NCI-H345 treated with DMSO at 0.1 percent for 48 hours (cell line): ENCODE data around the gene BOLL.
"Not testable (repeated sequence)": the region's sequence is repeated elsewhere in the genome, so short reads cannot be mapped to it uniquely, and the experiment has no call there.

Source experiments
- DNase-seq: peaks from one replicate; lab custom pipeline; 2025; ENCODE audit not compliant: unreplicated experiment; lab: John Stamatoyannopoulos, UW

Gene BOLL

DNA sequence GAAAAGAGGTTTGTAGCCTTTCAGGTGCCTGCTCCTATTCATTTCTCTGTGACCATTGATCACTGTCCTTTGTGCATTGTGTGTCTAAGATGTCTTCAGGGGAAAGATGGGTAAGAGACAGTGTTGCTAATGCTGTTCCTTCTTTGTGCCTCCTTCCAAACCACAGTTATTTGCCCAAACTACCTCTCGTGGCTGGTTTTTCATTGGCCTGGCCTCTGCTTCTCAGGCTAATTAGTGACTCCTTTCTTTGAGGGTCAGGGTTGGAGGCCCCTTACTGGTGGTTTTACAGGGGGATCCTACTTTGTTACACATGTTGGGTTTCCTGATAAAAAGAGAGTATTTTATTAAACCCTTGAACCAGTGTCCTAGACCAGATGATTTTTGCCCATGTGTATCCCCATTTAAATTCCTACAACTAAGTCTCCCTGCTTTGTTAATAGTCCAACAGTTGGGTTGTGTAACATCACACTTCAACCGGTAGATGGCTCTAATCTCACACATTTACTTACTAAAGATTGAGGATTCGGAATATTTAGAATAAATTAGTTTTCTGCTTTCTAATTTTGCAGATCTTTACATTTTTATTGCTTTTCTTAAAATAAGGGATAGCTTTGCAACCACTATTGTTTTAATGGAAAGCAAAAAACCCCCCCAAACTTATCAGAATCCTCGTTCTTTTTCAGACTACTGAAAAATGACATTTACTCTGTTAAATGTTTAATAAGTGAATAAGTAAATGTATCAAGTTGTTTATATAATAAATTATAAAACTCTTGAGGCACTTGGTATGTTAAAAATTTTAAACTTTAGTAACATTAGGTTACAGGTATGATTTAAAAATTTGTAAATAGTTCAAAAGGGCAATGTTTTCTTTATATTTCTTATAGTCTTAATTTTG, 77.6 kb downstream of the BOLL start:
- DNase-seq: peak; percentile 5

DNA sequence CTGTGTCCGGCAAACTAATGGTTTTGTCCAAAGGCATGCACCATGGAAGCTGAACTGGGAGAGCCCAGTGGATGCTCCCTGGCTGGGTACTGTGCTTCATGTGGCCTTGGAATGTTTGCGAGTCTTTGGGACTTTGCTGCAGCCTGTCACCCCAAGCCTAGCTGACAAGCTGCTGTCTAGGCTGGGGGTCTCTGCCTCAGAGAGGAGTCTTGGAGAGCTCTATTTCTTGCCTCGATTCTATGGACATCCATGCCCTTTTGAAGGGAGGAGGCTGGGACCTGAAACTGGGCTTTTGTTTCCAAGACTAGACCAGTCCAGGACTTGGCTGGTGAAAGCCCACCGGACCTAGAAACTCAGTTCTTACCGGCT, 78.3 kb downstream of the BOLL start:
- DNase-seq: no peak

DNA sequence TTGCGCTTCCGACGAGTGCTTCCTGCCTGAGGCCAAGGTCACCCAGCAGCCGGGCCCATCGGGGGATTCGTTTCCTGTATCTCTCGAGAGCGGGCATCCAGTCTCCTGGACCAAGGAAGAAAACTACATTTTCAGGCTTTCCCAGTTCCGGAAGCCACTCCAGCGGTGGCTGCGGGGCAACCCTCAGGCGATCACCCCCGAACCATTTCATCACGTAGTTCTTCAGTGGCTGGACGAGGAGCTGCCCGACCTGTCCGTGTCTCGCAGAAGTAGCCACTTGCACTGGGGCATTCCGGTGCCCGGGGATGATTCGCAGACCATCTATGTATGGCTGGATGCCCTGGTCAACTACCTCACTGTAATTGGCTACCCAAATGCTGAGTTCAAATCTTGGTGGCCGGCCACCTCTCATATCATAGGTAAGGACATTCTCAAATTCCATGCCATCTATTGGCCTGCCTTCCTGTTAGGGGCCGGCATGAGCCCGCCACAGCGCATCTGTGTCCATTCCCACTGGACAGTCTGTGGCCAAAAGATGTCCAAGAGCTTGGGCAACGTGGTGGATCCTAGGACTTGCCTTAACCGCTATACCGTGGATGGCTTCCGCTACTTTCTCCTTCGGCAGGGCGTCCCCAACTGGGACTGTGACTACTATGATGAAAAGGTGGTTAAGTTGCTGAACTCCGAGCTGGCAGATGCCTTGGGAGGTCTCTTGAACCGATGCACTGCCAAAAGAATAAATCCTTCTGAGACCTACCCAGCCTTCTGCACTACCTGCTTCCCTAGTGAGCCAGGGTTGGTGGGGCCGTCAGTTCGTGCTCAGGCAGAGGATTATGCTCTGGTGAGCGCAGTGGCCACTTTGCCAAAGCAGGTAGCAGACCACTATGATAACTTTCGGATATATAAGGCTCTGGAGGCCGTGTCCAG, 78.9 kb downstream of the BOLL start:
- peak; percentile 6 for DNase-seq

DNA sequence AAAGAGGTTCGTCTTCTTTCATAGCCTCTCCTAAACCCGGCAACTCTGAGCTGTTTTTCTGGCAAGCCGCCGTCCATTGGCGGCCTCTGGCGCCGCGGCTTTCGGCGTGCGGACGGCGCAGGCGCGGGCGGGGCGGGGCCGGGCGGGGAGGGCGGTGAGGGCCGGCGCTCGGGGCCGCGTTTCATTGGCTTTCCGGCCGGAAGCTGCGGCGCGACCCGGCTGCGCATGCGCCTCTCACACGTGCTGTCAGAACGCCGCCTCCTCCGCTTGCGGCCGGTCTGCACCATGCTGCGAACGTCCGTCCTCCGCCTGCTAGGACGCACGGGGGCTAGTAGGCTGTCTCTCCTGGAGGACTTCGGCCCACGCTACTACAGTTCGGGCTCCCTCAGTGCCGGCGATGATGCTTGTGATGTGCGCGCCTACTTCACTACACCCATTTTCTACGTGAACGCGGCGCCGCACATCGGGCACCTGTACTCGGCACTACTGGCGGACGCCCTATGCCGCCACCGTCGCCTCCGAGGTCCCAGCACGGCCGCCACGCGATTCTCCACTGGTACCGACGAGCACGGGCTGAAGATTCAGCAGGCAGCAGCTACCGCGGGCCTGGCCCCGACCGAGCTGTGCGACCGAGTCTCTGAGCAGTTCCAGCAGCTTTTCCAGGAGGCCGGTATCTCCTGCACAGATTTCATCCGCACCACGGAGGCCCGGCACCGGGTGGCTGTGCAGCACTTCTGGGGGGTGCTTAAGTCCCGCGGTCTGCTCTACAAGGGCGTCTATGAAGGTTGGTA, 79.8 kb downstream of the BOLL start, which contains the start of gene MARS2:
MARS2 (plus strand) TSS at position 249 of the 791 bp plus-strand sequence; CDS start at position 286, 37 bp downstream.
- DNase-seq: peak; percentile 81

DNA sequence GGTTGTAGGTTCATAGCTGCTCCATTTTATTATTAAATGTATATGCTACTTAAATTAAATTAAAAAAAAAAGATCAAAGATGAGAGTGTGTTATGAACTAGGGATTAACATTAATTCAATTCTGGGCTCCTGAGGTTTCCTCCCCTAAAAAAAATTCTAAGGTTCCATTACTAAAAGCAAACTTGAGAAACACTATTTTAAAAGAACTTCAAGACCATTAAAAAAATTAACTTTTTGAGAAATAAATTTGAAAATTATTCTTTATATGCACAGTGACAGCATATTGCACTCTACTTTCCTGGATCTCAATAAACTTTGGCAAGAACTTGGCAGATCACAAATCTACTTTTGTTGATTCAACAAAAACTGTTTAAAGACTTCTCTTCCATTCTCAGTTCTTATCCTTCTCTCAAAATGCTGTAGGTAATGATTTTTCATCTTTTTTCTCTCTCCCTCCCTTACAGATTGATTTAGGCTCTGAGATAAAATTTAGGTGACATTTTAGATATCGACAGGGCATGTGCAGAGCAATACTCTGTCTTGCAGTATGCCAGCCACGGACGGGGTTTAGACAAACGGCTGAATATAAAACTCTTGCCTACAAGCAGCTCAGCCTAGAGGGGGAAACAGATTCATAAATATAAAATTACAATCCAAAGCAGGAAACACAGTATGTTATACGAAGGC, 80.5 kb downstream of the BOLL start:
- DNase-seq: no peak

DNA sequence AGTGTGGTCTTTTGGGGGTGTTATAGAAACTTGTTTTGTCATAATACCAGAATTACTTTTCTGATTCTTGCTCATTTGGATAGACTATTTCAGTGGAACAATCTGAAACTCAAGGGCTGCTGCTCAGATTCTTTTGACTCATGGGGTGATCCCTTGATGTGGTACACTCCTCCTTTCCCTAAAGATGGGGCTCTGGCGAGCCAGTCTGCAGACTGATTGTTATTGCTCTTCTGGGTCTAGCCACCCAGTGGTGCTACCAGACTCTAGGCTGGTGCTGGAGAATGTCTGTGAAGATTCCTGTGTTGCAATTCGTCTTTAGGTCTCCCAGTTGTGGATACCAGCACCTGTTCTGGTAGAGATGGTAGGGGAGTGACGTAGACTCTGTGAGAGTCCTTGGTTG, 84.2 kb downstream of the BOLL start:
- no peak for DNase-seq

DNA sequence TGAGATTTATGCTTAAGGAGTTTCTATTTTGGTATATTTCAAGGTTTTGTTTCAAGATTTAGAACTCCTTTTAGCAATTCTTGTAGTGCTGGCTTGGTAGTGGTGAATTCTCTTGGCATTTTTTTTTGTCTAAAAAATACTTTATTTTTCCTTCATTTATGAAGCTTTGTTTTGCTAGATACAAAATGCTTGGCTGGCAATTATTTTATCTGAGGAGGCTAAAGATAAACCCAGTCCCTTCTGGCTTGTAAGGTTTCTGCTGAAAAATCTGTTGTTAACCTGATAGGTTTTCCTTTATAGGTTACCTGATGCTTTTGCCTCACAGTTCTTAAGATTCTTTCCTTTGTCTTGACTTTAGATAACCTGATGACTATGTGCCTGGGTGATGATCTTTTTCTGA, 85.4 kb downstream of the BOLL start:
- DNase-seq: not testable (repeated sequence)

DNA sequence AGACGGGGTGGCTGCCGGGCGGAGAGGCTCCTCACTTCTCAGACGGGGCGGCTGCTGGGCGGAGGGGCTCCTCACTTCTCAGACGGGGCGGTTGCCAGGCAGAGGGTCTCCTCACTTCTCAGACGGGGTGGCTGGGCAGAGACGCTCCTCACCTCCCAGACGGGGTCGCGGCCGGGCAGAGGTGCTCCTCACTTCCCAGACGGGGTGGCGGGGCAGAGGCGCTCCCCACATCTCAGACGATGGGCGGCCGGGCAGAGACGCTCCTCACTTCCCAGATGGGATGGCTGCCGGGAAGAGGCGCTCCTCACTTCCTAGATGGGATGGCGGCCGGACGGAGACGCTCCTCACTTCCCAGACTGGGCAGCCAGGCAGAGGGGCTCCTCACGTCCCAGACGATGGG, 88.5 kb downstream of the BOLL start:
- not testable (repeated sequence) for DNase-seq

DNA sequence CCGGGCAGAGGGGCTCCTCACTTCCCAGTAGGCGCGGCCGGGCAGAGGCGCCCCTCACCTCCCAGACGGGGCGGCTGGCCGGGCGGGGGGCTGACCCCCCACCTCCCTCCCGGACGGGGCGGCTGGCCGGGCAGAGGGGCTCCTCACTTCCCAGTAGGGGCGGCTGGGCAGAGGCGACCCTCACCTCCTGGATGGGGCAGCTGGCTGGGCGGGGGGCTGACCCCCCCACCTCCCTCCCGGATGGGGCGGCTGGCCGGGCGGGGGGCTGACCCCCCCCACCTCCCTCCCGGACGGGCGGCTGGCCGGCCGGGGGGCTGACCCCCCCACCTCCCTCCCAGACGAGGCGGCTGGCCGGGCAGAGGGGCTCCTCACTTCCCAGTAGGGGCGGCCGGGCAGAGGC, 89.1 kb downstream of the BOLL start:
- DNase-seq: not testable (repeated sequence)

DNA sequence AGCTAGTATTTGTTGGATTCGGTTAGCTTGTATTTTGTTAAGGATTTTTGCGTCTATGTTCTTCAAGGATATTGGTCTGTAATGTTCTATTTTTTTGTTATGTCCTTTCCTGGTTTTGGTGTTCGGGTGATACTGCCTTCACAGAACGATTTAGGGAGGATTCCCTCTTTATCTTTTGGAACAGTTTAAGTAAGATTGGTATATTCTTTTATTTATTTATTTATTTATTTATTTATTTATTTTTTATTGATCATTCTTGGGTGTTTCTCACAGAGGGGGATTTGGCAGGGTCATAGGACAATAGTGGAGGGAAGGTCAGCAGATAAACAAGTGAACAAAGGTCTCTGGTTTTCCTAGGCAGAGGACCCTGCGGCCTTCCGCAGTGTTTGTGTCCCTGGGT, 89.9 kb downstream of the BOLL start:
- DNase-seq: not testable (repeated sequence)

DNA sequence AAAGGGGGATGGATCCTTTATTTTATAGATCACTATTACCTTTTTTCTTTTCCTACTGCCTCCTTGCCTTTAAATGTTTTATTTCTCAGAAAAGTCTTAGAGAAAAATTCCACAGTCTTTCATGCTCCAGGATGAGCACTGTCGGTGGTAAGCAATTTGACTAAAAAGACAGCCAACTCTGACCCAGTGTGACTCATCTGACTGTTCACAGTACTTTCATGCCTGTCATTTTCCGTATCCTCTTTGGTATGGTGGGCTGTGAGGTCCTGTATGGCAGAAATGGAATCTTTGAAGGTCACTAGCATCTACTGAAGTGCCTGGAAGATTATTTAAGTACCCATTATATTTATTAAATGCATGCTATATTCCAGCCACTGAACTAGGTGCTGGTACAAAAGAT, 107.6 kb downstream of the BOLL start:
- DNase-seq: no peak

DNA sequence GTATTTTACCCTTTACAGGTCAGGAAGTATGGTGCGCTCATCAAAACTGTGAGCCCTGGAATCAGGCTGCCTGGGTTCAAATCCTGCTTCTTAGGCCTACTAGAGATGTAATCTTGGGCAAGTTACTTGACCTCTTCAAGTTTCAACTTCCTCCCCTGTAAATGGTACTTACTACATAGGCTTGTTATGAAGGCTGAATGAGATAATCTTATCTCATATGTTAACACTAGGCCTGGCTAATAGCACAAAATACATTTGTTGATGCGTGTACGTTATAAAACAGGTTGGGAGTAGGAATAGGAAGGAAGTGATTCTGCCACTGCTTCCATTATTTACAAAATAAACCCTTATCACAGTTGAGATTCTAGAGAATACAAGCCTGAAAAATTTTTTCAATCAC, 108.1 kb downstream of the BOLL start:
- no peak for DNase-seq
